AG08396 (cell line): ENCODE measurements around the gene HMGN4.
A peak's percentile ranks its signal among the peaks of the same experiment; 100 is the strongest.
"Not testable (repeated sequence)": the region's sequence is repeated elsewhere in the genome, so short reads cannot be mapped to it uniquely, and the experiment has no call there.

Experiments used
- DNase-seq: peaks from one replicate; pipeline ENCODE4 v3.0.0; 2012; ENCODE audit warnings: low spot score, mixed read lengths

HMGN4 gene

GRCh38 chr6:26522486-26523228, 15.5 kb upstream of the HMGN4 start:
- DNase-seq, result not testable (repeated sequence)

DNA sequence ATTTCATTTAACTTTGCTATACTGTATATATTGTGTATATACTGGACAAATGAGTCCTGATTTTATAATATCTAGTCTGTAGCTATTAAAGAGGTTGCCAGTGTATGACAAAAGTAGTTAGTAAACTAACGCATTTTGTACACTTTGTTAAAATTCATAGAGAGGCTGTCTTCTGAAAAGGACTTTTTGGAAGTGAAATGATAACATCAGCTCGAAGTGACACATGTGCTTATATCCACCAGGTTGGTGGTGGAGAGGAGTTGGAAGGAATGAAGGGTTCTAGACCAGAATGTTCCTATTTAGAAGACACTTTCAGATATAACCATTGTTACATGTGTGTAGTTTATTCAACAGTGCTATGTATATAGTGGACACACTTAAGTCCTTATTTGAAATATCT, 13.9 kb upstream of the HMGN4 start:
- DNase-seq, result not testable (repeated sequence)

DNA sequence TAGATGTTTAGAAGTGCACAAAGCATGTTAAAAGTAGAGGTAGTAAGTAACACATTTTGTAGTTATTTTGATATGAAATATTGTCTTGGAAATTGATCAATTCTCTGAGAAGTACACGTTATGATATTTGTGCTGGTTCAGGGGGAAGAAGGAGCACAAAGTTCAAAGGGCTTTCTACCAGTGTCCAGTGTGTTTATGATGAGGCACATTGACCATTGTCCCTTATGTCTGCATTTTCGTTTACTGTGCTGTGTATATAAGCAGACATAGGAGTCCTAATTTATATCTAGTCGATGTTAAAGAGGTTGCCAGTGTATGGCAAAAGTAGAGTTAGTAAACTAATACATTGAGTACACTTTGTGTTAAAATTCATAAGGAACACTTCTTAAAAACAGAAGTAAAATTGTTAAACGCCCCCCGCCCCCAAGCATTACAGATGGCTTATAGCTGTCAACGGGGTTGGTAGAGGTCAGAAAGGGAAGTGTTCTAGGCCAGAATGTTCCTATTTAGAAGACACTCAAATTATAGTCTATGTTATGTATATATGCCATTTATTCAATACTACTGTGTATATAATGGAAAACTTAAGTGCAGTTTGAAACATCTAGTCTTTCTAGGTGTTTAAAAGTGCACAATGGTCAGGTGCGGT, 13.3 kb upstream of the HMGN4 start:
- DNase-seq, result no peak

- DNase-seq, result no peak
Measured at GRCh38 chr6:26525838-26526237, 12.3 kb upstream of the HMGN4 start.

GRCh38 chr6:26526928-26527327, 11.2 kb upstream of the HMGN4 start:
- no peak for DNase-seq

- DNase-seq, result no peak
Measured at GRCh38 chr6:26530203-26530602, 8.0 kb upstream of the HMGN4 start.

GRCh38 chr6:26531897-26532296, 6.3 kb upstream of the HMGN4 start:
- no peak for DNase-seq

DNA sequence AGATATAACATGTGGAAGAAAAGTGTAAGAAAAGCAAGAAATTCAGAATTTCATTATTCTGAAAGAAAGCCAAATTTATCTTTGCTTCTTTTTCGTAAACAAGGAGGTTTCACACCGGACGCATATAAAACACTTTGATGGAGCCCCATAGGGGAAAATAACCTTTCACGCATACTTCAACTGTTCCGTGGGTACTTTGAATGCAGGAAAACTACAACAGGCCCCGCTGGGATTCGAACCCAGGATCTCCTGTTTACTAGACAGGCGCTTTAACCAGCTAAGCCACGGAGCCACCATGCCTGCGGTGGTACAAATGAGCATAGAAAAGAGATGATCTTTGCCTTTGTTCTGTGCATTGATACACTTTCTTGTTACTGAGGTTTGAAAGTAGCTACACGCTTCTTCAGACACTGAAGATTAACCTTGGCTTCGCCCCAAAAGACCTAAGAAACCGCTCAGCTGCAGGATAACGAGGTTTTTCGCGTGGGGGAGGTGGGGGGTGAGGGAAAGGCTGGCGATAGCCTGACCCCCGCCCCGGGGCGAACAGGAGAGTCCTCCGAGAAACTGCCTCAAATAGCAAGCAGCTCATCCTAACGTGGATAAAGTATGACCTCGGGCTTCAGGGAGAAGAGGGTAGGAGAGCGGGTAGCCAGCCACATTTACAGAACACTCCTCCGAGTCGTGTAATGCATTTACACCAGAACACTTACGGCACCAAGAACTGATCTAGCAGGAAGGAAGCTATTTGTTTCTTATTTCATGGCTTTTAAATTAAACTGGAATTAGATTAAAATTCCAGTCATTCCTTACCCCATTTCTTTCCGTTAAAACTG, 5.3 kb upstream of the HMGN4 start:
- peak; percentile 67 for DNase-seq

- no peak for DNase-seq
Measured at GRCh38 chr6:26533532-26533931, 4.6 kb upstream of the HMGN4 start.

- DNase-seq, result no peak
Measured at GRCh38 chr6:26534681-26535465, 3.3 kb upstream of the HMGN4 start.

- no peak for DNase-seq
Measured at GRCh38 chr6:26536571-26537159, 1.5 kb upstream of the HMGN4 start.

DNA sequence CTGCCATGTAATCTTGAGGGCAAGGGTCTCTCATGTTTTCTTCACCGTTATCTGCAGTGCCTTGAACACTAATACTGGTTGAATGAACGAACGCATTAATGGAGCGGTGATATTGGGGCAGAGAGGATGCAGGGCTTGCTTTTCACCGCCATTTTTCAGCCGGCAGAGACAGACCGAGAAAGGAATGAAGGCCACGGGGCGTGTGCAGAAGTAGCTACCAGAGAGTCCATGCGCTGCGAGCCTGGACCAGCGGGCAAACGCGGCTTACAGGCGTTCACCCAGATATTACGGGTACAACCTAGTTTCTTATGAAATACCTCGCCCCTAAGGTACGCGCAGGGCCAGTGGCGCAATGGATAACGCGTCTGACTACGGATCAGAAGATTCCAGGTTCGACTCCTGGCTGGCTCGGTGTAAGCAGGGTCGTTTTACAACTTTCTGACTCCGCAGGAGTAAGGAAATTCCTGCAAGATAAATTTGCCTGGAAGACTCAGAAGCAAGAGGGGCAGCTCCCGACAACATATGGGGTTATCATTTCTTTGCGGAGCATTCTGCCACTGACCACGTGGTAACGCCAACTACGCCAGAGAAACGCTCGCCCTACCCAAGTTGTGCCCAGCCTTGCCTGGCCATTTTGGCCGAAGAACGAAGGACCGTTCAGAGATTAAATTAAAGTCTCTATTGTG, 863 bp upstream of the HMGN4 start:
- DNase-seq, result peak; percentile 76

DNA sequence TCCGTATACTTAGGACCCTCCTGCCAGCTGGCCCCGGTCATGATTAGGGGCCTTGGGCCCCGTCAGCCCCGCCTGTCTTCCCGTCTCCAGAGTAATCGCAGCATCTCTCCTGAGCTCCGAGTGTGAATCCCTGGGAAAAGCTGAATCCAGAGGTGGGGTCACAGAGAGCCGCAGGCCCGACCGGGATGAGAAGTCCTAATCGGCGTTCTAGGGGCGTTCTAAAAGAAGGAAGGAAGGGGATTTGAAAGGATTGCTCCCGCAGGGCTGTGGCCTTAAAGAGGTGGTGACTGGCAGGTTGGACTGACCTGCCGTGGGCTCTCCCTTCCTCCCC, 371 bp downstream of the HMGN4 start:
- DNase-seq, result no peak

DNA sequence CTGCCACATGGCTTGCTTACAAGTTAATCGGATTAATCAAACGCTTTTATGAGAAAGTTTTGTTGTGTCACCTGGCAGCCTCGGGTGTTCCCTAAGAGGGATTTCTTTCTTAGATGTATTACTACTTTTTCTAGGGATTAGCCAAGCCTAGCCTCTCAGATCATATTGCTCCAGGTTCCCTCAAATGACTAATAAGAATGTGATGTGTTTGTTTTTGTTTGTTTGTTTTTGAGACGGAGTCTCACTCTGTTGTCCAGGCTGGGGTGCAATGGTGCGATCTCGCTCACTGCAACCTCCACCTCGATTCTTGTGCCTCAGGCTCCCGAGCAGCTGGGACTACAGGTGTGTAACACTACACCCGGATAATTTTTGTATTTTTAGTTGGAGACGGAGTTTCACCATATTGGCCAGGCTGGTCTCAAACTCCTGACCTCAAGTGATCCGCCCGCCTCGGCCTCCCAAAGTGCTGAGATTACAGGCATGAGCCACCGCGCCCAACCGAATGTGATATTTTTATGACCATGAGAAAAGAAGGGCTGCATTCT, 977 bp downstream of the HMGN4 start:
- no peak for DNase-seq

DNA sequence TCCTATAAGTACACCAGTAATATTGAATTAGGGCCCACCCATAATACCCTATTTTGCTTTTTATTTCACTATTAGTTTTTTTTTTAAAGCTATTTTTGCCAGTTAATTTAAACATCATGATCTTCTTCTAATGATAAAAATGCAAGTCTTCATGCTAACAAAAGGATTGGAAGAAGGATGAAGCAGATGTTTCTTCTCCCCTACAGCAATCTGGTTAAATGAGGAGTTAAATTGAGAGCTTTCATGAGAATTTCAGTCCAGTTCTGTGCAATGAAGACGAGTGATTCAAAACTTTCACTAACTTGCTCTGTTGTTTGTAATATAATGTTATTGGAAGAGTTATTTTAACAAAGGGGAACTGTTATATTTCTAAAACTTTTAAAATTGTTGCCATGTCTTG, 3.4 kb downstream of the HMGN4 start:
- no peak for DNase-seq

- no peak for DNase-seq
Measured at GRCh38 chr6:26543953-26544352, 5.8 kb downstream of the HMGN4 start.

DNA sequence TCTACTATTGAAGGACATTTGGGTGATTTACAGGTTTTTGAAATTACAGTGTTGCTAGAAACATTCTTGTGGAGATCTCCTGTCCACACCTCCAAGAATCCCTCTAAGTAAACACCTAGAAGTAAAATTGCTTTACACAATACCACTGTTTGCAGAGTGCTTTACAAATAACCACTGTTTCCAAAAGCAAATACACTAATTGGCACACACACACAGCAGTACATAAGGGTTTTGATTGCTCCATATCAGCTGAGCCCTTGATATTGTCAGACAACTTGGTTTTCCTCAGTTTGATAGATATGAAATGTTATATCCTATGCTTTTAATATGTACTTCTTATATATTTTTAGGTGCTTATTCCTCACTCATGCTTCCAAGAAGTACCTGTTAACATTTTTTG, 6.3 kb downstream of the HMGN4 start:
- DNase-seq, result no peak

DNA sequence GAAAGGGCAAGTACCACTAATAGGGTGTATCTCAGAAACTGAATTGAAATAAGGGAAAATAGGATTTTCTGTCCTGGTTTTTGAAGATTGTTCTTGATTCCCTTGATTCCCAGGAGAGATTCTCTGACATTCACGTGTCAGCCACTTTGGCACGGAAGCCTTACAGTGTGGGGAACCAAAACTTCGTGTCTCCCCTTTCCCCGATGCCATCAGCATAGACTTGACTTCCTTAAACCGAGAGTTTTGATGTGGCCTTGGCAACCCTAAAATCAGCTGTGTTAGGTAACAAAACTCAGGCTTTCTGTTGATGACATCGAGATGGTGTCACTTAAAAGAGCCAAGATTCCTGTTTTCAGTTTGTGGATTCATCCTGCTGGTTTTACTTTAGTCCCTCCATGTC, 7.5 kb downstream of the HMGN4 start:
- DNase-seq, result no peak

DNA sequence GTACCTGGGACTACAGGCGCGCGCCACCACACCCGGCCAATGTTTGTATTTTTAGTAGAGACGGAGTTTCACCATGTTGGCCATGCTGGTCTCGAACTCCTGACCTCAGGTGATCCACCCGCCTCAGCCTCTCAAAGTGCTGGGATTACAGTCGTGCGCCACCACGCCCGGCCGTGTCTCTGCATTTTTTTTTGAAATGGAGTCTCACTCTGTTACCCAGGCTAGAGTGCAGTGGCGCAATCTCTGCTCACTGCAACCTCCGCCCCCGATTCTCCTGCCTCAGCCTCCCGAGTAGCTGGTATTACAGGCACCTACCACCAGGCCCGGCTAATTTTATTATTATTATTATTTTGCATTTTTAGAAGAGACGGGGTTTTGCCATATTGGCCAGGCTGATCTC, 9.2 kb downstream of the HMGN4 start:
- not testable (repeated sequence) for DNase-seq

- DNase-seq, result peak; percentile 57
Measured at GRCh38 chr6:26550250-26550993, 12.3 kb downstream of the HMGN4 start.
